ENCODE data around the gene OR5H6. TPM values are rescaled to one million over a fixed set of nuclear protein-coding genes. Genes with fewer than 3 reads are reported as not detected.

The OR5H6 gene
- total and polyA plus RNA-seq, 2 donors from 2014 or later, result not detected

GRCh38 chr3:98282205-98282604 lies 18.2 kb downstream of the OR5H6 start, which contains the start of gene OR5H2:
Gene OR5H2, plus strand, starts transcription at chr3:98282505. Its CDS starts 398 bp downstream, at chr3:98282903.
- no peak for DNase-seq
- Histone ChIP-seq H3K4me1 (ENCODE audit: control insufficient read depth in 2 of 3, insufficient read depth in 2 of 3, low read depth in 1 of 3, low read length in 3 of 3) (no peaks in the 10 kb centered on the region), H3K4me3 (ENCODE audit: low read length in 3 of 3) (no peak within 1 kb of the TSS), H3K9me3 (ENCODE audit: control insufficient read depth in 2 of 3, insufficient read depth in 1 of 3, low read length in 3 of 3) (no peaks in the 10 kb centered on the region), H3K27me3 (ENCODE audit: control insufficient read depth, insufficient read depth, low read length) (no peaks in the 10 kb centered on the region), H3K36me3 (ENCODE audit: control insufficient read depth in 2 of 3, insufficient read depth in 3 of 3, low read length in 3 of 3) (no peaks in the 10 kb centered on the region), H3K27ac (ENCODE audit: low read depth in 2 of 2, low read length in 2 of 2) (no peak within 1 kb of the TSS), H3K9ac (ENCODE audit: low read length in 3 of 3) (no peak within 1 kb of the TSS)
- no peak for TF ChIP-seq CTCF (IDR thresholded peaks at IDR 0.05; ENCODE audit: borderline replicate concordance, extremely low read depth, insufficient read depth)
- intact Hi-C loops (cut with DNase I), result no loop called here
- no peak for FAIRE-seq

- Histone ChIP-seq H3K4me3 (ENCODE audit: low read length in 3 of 3) (no peak overlapping the region), H3K4me1 (ENCODE audit: control insufficient read depth in 2 of 3, insufficient read depth in 2 of 3, low read depth in 1 of 3, low read length in 3 of 3) (no peaks in the 10 kb centered on the region), H3K9ac (ENCODE audit: low read length in 3 of 3) (no peak overlapping the region), H3K36me3 (ENCODE audit: control insufficient read depth in 2 of 3, insufficient read depth in 3 of 3, low read length in 3 of 3) (no peaks in the 10 kb centered on the region), H3K27me3 (ENCODE audit: control insufficient read depth, insufficient read depth, low read length) (no peaks in the 10 kb centered on the region), H3K27ac (ENCODE audit: low read depth in 2 of 2, low read length in 2 of 2) (no peak overlapping the region), H3K9me3 (ENCODE audit: control insufficient read depth in 2 of 3, insufficient read depth in 1 of 3, low read length in 3 of 3) (no peaks in the 10 kb centered on the region)
- no peak for TF ChIP-seq CTCF (IDR thresholded peaks at IDR 0.05; ENCODE audit: borderline replicate concordance, extremely low read depth, insufficient read depth)
- intact Hi-C loops (cut with DNase I), result no loop called here
- DNase-seq (no peak), FAIRE-seq (no peak)
Measured at GRCh38 chr3:98290916-98291315, 26.9 kb downstream of the OR5H6 start.

GRCh38 chr3:98291332-98291957 lies 27.4 kb downstream of the OR5H6 start:
- FAIRE-seq (no peak), DNase-seq (no peak)
- no peak for TF ChIP-seq CTCF (IDR thresholded peaks at IDR 0.05; ENCODE audit: borderline replicate concordance, extremely low read depth, insufficient read depth)
- H3K9ac ChIP-seq (ENCODE audit: low read length in 3 of 3), result no peak overlapping the region
- H3K9me3 ChIP-seq (ENCODE audit: control insufficient read depth in 2 of 3, insufficient read depth in 1 of 3, low read length in 3 of 3), result no peaks in the 10 kb centered on the region
- no peaks in the 10 kb centered on the region for H3K27me3 ChIP-seq (ENCODE audit: control insufficient read depth, insufficient read depth, low read length)
- no peaks in the 10 kb centered on the region for H3K4me1 ChIP-seq (ENCODE audit: control insufficient read depth in 2 of 3, insufficient read depth in 2 of 3, low read depth in 1 of 3, low read length in 3 of 3)
- H3K36me3 ChIP-seq (ENCODE audit: control insufficient read depth in 2 of 3, insufficient read depth in 3 of 3, low read length in 3 of 3), result no peaks in the 10 kb centered on the region
- intact Hi-C loops (cut with DNase I), result no loop called here
- H3K27ac ChIP-seq (ENCODE audit: low read depth in 2 of 2, low read length in 2 of 2), result no peak overlapping the region
- H3K4me3 ChIP-seq (ENCODE audit: low read length in 3 of 3), result no peak overlapping the region

Other genes starting within 250 kb of the OR5H6 start
- not detected for gene GABRR3, start 228.9 kb upstream of the OR5H6 start, total RNA-seq
- not detected for gene GABRR3, start 228.9 kb upstream of the OR5H6 start, polyA plus RNA-seq (ENCODE audit: insufficient read depth, low read depth, low replicate concordance)
- not detected for gene OR5AC2, start 177.1 kb upstream of the OR5H6 start, total RNA-seq
- gene OR5AC2, start 177.1 kb upstream of the OR5H6 start, polyA plus RNA-seq (ENCODE audit: insufficient read depth, low read depth, low replicate concordance), result not detected
- not detected for gene OR5H1, start 133.5 kb upstream of the OR5H6 start, total RNA-seq
- gene OR5H1, start 133.5 kb upstream of the OR5H6 start, polyA plus RNA-seq (ENCODE audit: insufficient read depth, low read depth, low replicate concordance), result not detected
- gene OR5H14, start 116.8 kb upstream of the OR5H6 start, total RNA-seq, result not detected
- not detected for gene OR5H14, start 116.8 kb upstream of the OR5H6 start, polyA plus RNA-seq (ENCODE audit: insufficient read depth, low read depth, low replicate concordance)
- not detected for gene OR5H15, start 97.5 kb upstream of the OR5H6 start, total RNA-seq
- not detected for gene OR5H15, start 97.5 kb upstream of the OR5H6 start, polyA plus RNA-seq (ENCODE audit: insufficient read depth, low read depth, low replicate concordance)
- not detected for gene OR5H2, start 18.3 kb downstream of the OR5H6 start, total RNA-seq
- gene OR5H2, start 18.3 kb downstream of the OR5H6 start, polyA plus RNA-seq (ENCODE audit: insufficient read depth, low read depth, low replicate concordance), result not detected
- gene OR5K4, start 89.6 kb downstream of the OR5H6 start, total RNA-seq, result not detected
- not detected for gene OR5K4, start 89.6 kb downstream of the OR5H6 start, polyA plus RNA-seq (ENCODE audit: insufficient read depth, low read depth, low replicate concordance)
- not detected for gene OR5K3, start 126.4 kb downstream of the OR5H6 start, total RNA-seq
- not detected for gene OR5K3, start 126.4 kb downstream of the OR5H6 start, polyA plus RNA-seq (ENCODE audit: insufficient read depth, low read depth, low replicate concordance)
- not detected for gene OR5K1, start 199.0 kb downstream of the OR5H6 start, total RNA-seq
- not detected for gene OR5K1, start 199.0 kb downstream of the OR5H6 start, polyA plus RNA-seq (ENCODE audit: insufficient read depth, low read depth, low replicate concordance)
- not detected for gene OR5K2, start 233.4 kb downstream of the OR5H6 start, total RNA-seq
- not detected for gene OR5K2, start 233.4 kb downstream of the OR5H6 start, polyA plus RNA-seq (ENCODE audit: insufficient read depth, low read depth, low replicate concordance)